Endothelial cell (in vitro differentiated cells): ENCODE results near the gene FBXL14. TPM values are rescaled to one million over a fixed set of nuclear protein-coding genes. Genes with fewer than 3 reads are reported as not detected.

Experiments
- DNase-seq: peaks from one replicate; pipeline ENCODE4 v3.0.0; 2021; ENCODE audit warnings: low spot score
- H3K27ac Mint-ChIP-seq: one replicate; pipeline ENCODE4 v1.8.0; 2021; ENCODE audit warnings: mixed read lengths, inconsistent platforms; ENCODE audit not compliant: unreplicated experiment
- H3K27me3 Mint-ChIP-seq: one replicate; pipeline ENCODE4 v1.8.0; 2021; ENCODE audit warnings: mild to moderate bottlenecking, moderate library complexity, mixed read lengths, inconsistent platforms; ENCODE audit not compliant: unreplicated experiment
- H3K36me3 Mint-ChIP-seq: one replicate; pipeline ENCODE4 v1.8.0; 2021; ENCODE audit warnings: mild to moderate bottlenecking, low read depth, mixed read lengths, inconsistent platforms; ENCODE audit not compliant: unreplicated experiment
- H3K4me1 Mint-ChIP-seq: one replicate; pipeline ENCODE4 v1.8.0; 2021; ENCODE audit warnings: mild to moderate bottlenecking, mixed read lengths, inconsistent platforms; ENCODE audit not compliant: unreplicated experiment
- H3K4me3 Mint-ChIP-seq: one replicate; pipeline ENCODE4 v1.8.0; 2021; ENCODE audit warnings: mild to moderate bottlenecking, mixed read lengths, inconsistent platforms; ENCODE audit not compliant: unreplicated experiment
- H3K9me3 Mint-ChIP-seq: one replicate; pipeline ENCODE4 v1.8.0; 2021; ENCODE audit warnings: mixed read lengths, inconsistent platforms; ENCODE audit not compliant: unreplicated experiment
- CTCF ChIP-seq: fragments of 200-600 bp; sonication (generic); IDR thresholded peaks from one replicate; pipeline ENCODE4 v1.5.0; 2021; ENCODE audit warnings: antibody characterized with exemption; ENCODE audit not compliant: unreplicated experiment
- total RNA-seq: library from RNA; stranded (reverse); fragmentation: NEBNext Ultra II Directional; extraction: Animal tissue kit (Norgen Biotek cat#: 25700); gene quantifications from one replicate; pipeline ENCODE4 v1.2.1, GENCODE V29; 2021; ENCODE audit not compliant: unreplicated experiment

FBXL14 gene
- total RNA-seq, 1 donor from 2014 or later, result 14.7 TPM

- H3K36me3 Mint-ChIP-seq, result no peaks in the 10 kb centered on the region
- no peak for TF ChIP-seq CTCF
- H3K4me1 Mint-ChIP-seq, result peaks cover 16% of the 10 kb centered on the region
- DNase-seq, result no peak
- no peak overlapping the region for H3K4me3 Mint-ChIP-seq
- no peaks in the 10 kb centered on the region for H3K27me3 Mint-ChIP-seq
- H3K27ac Mint-ChIP-seq, result no peak overlapping the region
- H3K9me3 Mint-ChIP-seq, result no peaks in the 10 kb centered on the region
These were observed 25.7 kb upstream of the FBXL14 start for GRCh38 chr12:1620092-1620491.

- Mint-ChIP-seq H3K4me3 (no peak overlapping the region), H3K27me3 (no peaks in the 10 kb centered on the region), H3K36me3 (no peaks in the 10 kb centered on the region), H3K9me3 (no peaks in the 10 kb centered on the region), H3K4me1 (peaks cover 11% of the 10 kb centered on the region), H3K27ac (no peak overlapping the region)
- no peak for TF ChIP-seq CTCF
- DNase-seq, result no peak
These were observed 25.2 kb upstream of the FBXL14 start for GRCh38 chr12:1619587-1619986.

GRCh38 chr12:1619159-1619558 is 24.8 kb upstream of the FBXL14 start:
- Mint-ChIP-seq H3K4me1 (peaks cover 11% of the 10 kb centered on the region), H3K27me3 (no peaks in the 10 kb centered on the region), H3K9me3 (no peaks in the 10 kb centered on the region), H3K27ac (no peak overlapping the region), H3K36me3 (no peaks in the 10 kb centered on the region), H3K4me3 (no peak overlapping the region)
- no peak for DNase-seq
- TF ChIP-seq CTCF, result no peak

- H3K4me3 Mint-ChIP-seq, result no peak overlapping the region
- no peaks in the 10 kb centered on the region for H3K27me3 Mint-ChIP-seq
- no peak overlapping the region for H3K27ac Mint-ChIP-seq
- H3K36me3 Mint-ChIP-seq, result no peaks in the 10 kb centered on the region
- no peaks in the 10 kb centered on the region for H3K9me3 Mint-ChIP-seq
- DNase-seq, result no peak
- peaks cover 11% of the 10 kb centered on the region for H3K4me1 Mint-ChIP-seq
- no peak for TF ChIP-seq CTCF
These were observed 24.1 kb upstream of the FBXL14 start for GRCh38 chr12:1618489-1618888.

GRCh38 chr12:1616233-1617066 is 22.1 kb upstream of the FBXL14 start:
- no peak overlapping the region for H3K27ac Mint-ChIP-seq
- no peak for DNase-seq
- H3K9me3 Mint-ChIP-seq, result no peaks in the 10 kb centered on the region
- no peak for TF ChIP-seq CTCF
- H3K4me1 Mint-ChIP-seq, result peaks cover 11% of the 10 kb centered on the region
- H3K36me3 Mint-ChIP-seq, result no peaks in the 10 kb centered on the region
- no peaks in the 10 kb centered on the region for H3K27me3 Mint-ChIP-seq
- no peak overlapping the region for H3K4me3 Mint-ChIP-seq
